Stimulated activated CD4-positive, alpha-beta T cell treated with anti-CD3 and anti-CD28 coated beads, Interleukin-4, amount 100 ng/mL, for 1 hour (primary cell): ENCODE measurements around the gene SH2D6.
"Not testable (repeated sequence)": the region's sequence is repeated elsewhere in the genome, so short reads cannot be mapped to it uniquely, and the experiment has no call there.

Experiments used
- DNase-seq: peaks from one replicate; pipeline ENCODE4 v3.0.0-alpha.2; 2020

Gene SH2D6

DNA sequence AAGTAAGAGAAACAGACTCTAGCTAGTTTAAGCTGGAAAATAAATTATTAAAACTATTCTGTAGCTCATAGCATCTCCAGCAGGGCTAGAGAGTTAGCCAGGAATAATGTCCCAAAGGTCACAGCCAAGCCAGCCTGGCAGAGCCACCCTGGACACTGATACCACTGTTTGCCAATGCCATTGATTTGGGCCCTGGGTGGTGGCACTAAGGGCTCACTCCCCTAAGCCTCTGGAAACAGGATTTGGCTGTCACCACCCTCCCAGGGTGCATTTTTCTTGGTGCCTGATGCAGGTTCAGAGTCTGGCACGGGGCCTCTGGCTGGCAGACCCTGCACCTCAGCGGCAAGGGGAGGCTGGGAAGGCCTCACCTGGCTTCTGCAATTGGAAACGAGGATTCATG lies 7.1 kb downstream of the SH2D6 start:
- no peak for DNase-seq

DNA sequence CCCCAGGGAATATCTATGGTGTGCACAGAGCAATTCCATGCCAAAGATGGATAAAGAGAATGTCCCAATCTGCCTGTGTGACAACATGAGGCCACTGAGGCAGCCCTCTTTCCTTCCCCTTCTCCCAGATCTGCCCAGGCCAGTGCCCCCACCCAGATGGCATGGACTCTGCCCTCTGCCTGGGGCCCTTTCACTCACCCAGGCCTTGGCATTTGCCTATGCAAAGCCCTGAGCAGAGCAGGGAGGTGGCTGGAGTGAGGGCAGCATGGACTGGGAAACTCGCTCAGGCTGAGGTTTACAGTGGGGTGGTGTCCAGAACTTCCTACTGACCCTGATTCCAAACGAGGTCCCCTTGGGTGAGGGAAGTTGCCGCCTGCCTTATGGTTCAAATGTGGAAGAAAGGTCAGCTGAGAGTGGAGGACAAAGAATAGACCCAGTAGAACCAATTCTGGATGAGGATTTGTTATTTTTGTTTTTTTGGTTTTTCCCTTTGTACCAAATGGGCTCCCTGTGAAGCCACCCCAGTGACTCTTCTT lies 8.9 kb downstream of the SH2D6 start:
- DNase-seq = no peak

DNA sequence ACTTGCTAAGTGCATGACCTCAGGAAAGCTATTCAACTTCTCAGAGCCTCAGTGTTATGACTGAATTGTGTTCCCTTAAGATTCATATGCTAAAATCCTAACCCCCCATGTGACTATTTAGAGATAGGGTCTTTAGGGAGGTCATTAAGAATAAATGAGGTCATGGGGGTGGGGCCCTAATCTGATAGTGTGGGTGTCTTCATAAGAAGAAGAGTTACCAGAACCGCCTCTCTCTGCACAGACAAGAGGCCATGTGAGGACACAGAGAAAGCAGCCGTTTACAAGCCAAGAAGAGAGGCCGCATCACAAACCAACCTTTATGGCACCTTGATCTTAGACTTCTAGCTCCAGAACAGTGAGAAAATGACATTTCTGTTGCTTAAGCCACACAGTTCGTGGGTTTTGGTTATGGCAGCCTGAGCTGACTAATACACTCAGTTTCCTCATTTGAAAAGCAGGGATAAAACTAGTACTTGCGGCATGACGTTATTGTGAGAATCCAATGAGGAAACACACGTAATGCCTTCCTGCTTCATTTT lies 9.9 kb downstream of the SH2D6 start:
- DNase-seq = no peak

DNA sequence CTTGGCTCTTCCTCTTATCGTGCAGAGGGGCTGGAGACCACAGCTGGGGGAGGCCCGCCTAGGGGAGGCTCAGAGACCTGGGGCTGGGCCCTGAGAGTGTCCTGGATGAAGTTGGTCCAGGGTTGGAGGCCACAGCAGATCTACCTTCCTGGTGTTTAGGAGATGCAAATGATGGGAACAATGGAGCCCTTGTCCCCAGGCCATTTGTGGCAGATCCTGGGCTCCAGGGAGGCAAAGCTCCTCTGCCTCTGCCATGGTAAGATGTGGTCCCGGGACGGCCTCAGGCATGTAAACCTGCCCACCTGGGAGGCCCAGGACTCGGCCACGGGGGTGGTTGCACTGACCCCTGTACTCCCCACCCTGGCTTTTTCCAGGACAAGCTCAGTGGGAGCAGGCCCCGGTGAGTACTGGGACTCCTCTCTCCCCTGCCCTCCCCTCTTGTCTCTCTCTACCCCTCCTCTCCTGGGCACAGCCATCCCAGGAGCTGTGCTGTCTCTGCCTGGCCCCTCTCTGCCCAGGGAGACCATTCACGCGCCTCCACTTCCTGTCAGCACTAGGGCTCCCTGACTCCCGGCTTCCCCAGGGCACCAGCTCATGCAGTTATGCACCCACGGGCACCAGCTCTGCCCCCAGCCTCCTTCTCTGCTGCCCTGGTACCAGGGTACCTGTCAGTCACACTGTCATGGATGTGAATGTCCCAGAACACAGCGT lies 10.9 kb downstream of the SH2D6 start:
- no peak for DNase-seq

DNA sequence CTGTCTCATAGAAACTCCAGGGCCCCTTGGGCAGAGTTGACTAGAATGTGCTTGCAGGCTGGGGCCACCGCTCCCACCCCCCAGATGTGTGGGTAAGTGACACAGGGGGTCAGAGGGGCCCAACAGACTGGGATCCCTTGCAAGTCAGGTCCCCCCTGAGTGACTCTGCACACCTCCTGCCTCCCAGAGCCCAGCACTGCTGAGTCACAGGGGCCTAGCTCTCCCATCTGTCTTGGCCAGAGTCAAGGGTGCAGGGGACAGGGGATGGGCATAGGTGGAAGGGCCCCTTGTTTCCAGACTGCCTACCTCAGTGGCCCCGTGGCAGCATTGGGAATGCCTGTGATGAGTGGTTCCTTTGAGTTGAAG lies 11.4 kb downstream of the SH2D6 start:
- DNase-seq = no peak

DNA sequence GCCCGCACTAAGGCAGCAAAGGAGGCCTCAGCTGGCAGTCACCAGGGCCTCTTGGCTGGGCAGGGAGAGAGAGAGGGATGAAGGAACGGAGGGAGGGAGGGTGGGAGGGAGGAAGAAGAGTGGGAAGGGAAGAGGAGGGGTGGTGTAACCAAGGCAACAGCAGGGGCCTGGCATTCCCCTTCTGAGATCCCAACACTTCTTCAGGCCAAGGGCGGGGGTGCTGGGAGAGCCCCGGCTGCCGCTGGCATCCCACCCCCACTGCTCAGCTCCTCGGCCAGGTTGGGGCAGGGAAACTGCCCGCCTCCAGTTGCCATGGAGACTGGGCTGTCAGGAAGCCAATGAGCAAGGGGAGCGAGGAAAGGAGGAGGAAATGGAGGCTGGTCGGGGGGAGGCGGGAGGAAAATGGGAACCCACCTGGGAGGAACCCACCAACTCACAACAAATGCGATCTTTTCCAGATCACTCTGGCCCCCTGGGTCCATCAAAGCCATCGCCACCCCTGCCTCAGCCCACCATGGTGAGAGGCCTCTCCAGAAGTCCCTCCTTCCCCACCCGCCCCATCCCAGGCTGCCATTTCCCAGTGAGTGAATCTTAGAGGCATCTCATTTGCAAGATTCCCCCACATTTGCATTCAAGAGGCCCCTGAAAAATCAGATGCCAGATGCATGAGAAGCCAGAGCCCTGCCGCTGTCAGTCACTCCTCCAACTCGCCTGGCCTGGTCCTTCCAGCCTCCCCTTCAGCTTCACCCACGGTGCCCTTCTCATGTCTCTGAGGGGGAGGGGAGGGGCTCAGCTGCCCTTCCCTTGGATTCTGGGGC lies 12.4 kb downstream of the SH2D6 start:
- no peak for DNase-seq

DNA sequence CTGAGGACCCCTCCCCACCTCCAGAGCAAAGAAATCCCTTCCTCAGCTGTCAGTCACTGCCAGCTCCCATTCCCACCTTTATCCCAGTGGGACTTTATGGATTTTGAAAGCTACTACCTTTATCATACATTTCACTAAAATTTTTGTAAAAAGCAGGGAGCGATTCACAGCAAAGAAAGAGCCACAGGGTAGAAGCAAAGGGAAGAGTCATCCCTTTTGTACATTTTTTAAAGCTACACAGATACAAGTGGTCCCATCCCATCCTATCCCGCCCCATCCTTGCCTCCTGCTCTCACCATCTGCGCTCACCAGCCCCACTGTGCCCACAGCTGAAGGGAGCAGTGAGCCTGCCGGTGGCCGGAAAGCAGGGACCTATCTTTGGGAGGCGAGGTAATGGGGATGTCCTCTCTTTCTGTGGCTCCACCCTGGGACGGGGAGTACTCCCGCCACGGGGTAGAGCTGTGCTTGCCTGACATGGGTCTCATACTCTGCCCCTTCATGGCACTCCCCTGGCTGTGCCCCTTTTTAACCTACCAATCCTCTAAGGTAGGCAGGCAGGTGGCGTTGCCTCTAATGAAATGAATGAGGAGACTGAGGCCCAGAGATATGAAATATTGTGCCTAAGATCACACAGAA lies 13.2 kb downstream of the SH2D6 start:
- no peak for DNase-seq

DNA sequence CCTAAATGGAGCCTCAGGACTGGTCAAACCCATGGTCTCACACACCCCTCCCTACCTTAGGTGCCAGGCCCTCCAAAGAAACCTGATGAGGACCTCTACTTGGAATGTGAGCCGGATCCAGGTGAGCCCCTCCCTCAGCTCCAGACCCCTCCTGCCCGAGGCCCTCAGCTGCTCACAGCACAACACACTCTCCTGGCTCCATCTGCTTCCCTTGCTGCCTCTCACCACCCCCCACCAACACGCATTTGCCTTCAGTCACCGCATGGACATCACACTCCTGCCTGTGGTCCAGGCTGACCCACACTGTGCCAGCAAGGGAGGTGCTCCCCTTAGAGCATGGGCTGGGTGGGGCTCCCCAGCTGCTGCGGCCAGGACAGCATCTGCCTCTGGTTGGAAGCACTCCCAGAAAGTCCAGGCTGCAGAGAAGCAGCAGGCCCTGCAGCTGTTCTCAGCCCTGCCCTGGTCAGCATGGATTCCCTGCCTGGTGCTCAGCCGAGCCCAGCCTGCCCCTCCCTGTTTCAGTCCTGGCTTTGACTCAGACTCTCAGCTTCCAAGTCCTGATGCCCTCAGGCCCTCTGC lies 15.1 kb downstream of the SH2D6 start:
- DNase-seq = no peak

DNA sequence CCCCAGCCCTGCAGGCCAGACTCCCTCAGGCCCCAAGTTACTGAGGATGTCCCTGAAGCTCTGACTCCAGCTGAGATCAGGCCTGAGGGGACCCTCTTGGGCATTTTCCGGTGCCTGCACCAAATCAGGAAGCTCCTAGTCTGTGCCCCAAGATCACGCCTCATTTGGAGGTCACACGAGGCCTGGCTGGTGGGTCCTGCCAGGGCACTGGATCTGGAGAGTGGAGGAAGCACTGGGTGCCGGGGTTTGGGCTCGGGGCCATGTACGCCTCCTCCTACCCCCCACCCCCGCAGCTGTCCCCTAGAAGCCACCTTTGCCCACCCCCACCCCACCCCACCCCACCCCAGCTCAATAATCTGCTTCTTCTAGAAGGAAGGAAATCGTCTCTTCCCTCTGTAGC lies 16.2 kb downstream of the SH2D6 start:
- no peak for DNase-seq

DNA sequence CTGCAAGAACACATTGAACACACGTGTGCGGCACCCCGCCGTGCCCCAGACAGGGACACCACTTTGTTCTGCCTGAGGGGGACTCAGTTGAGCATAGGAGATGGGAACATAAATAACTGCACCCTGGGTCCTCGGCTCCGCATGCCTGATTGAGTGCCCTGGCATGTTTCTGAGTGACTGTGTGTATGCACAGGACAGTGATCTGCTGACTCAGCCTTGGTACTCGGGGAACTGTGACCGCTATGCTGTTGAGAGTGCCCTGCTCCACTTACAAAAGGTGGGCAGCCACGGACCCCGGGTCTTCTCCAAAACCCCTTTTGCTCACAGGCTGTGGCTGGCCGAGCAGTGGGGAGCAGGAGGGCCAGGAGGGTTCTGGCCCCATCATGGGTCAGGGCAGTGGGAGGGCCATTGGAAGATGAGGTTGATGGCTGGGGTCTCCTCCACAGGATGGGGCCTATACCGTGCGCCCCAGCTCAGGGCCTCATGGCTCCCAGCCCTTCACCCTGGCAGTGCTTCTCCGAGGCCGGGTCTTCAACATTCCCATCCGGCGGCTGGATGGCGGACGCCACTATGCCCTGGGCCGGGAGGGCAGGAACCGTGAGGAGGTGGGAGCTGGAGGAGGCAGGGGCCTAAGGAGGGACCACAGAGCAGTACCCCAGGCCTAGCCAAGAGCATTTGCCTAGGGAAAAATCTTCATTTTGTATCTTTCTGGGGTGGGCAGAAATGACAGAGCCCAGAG lies 16.9 kb downstream of the SH2D6 start:
- DNase-seq = no peak

DNA sequence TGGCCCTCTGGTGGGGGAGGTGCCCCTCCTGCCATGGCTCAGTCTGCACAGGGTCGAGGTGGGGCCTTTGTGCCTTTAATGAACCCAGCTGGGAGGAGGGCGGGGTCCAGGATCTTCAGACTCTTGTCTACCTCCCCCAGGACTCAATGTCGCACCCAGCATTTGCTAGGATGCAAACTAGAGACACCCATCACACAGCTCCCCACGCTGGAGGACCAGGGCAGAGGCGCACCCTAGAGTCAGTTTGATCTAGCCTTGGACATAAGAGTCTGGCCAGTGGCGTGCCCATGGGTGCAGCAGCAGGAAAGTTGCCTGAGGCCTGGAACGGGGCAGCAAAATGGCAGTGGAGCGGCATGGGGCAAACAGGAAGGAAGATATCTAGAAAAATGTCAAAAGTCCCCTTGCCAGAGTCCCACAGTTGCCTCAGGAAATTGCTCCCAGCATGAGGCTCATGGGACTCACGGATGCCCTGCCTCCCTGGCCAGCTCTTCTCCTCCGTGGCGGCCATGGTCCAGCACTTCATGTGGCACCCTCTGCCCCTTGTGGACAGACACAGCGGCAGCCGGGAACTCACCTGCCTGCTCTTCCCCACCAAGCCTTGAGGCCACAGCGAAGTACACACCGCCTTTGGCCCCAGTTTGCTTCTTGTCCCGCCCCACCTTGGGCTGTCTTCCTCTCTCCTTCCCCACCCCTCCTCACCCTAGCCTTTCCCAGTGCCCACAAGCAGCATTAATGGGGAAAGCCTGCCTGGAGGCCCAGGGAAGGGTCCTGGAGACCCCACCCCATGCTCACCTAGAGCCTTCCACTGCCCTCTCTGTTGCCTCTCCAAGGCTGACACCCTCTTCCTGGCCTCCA lies 17.7 kb downstream of the SH2D6 start:
- DNase-seq = no peak

DNA sequence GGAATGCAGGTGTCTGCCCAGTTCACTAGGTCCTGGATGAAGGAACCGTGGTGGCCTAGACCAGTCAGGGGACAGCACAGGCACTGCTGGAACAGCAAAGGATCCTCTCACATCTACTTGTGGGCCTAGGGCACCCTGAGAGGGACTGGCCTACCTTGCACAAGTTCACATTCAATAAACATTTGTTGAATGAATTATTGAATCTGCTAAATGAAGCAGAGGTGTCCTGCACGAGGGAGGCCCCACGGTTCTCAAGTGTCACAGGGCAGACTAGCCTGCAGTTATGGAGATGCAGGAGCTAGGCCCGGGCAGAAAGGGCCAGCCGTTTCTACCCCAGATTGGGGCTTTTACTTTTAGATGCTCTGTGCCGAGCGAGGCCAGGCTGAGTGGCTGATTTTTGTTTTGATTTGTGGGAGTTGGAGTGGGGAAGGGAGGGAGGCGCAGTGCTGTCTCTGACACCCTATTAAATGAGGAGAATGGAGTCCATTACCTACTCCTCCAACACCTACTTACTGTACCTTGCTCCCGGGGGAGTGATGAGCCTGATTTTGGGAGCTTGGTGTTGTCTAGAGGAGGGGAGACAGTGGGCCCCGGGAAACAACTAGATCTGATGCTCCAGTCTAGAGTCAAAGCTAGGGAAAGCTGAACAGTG lies 18.4 kb downstream of the SH2D6 start:
- no peak for DNase-seq

DNA sequence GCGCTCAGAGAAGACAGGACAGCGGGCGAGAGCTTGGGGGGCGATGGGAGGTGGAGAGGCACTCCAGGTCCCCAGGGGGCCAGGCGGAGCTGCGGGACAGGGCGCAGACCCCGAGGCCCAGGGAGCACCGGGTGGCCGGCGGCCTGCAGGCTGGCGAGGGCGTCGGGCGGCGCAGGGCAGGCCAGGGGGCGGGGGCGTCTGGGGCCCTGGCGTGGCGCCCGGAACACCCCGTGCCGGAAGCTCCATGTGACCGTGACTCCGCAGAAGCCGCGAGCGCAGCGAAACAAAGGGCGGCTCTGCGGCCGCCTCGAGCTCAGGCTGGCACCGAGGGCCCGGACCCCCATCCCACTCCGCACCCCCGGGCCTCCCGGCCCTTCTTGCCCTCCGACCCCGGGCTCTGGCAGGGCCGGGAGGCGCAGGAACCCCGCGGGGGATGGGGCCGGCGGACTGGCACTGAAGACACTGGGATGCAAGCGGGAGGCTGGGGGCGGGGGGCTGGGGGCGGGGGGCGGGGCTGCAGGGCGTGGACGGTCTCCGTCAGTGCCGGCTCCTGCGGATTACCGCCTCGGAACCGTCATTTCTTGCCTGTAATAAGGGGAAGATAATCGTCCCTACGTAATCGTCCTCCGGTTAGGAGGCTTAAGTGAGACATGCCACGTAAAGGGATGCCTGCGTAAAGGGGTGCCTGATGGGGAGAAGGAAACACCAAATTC lies 19.1 kb downstream of the SH2D6 start:
- DNase-seq = peak; percentile 73

DNA sequence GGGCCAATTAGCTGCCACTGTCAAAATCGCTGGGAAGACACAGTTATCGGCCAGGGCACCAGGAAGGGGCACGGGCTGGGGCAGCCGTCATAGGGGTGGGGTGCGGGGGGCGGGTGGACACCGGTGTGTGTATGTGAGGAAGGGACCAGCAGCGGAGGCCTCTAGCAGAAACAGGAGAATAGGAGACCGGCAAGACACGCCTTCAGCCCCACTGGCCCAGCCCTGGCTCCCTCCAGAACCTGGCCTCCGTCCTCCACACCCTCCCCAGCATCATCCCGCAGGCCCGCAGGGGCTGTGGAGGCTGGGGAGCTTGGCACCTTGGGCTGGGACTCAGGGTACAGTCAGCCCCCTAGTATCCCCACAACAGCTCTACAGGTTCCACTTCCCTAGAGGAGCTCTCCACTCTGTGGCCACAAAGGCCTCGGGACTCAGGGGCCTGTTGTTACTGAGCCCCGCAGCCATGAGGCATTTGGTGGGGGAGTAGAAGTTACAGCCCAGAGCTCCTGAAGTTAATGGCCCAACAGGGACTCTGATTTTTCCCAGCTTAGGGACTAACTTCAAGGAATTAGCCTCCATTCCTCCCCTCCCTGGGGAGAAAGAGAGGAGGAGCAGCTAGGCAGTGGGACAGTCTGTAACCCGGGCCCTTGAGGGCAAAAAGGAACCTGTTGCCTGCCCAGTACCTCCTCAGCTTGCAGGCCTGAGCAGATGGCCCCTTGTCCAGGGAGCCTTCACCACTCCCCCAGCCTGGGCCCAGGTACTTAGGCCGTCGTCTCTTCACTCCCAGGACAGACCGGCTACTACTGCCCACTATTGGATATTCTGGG lies 19.9 kb downstream of the SH2D6 start:
- DNase-seq = no peak

DNA sequence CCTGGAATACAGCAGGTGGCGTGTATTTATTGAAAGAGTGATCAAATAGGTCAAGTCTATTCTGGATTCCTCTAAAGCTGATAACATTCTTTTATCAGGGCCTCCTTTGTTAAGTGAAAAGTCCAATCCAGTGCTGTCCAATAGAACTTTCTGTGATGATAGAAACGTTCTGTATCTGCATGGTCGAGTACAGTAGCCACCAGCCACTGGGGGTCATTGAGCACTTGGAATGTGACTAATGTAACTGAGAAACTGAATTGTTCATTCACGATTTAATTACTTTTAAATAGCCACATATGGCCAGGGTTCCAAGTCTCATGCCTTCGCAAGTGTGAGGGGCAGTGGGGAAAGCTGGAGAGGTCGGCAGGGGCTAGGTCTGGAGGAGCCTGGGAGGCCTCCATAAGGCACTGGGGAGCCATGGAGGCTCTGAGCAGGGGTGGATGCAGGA lies 20.5 kb downstream of the SH2D6 start:
- DNase-seq = no peak

DNA sequence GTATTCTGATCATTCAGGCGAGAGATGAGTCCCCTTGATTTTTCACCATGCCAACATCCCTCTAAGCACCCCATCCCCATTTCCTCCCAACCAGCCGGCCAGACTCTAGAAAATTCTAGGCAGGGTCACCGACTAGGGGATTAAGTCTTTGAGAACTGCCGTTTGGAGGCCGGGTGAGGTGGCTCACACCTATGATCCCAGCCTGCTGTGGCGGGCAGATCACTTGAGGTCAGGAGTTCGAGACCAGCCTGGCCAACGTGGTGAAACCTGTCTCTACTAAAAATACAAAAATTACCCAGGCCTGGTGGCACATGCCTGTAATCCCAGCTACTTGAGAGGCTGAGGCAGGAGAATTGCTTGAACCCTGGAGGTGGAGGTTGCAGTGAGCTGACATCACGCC lies 21.1 kb downstream of the SH2D6 start:
- DNase-seq = not testable (repeated sequence)

DNA sequence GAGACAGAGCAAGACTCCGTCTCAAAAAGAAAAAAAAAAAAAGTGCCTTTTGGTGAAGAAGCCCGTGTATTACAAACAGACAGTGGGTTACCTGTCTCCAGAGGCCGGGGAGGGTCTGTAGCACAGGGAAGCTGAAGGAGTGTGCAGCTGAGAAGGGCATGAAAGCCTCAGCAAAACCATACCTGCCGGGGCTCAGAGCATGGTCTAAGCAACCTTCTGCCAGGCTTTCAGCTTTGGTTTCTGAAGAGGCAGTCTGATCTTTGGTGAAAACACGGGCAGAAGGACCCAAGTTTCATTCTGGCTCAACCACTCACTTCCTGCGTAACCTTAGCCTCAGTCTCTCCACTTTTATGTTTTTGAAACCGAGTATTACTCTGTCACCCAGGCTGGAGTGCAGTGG lies 21.5 kb downstream of the SH2D6 start:
- no peak for DNase-seq

DNA sequence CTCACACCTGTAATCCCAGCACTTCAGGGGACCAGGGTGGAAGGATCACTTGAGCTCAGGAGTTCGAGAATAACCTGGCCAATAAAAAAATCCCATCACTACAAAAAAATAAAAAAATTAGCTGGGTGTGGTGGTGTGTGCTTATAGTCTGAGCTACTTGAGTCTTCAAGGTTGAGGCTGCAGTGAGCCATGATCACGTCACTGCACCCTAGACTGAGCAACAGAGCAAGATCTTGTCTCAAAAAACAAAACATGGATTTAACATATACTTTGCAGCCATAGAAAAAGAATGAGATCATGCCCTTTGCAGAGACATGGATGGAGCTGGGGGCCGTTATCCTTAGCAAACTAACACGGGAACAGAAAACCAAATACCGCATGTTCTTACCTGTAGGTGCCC lies 22.2 kb downstream of the SH2D6 start:
- no peak for DNase-seq

DNA sequence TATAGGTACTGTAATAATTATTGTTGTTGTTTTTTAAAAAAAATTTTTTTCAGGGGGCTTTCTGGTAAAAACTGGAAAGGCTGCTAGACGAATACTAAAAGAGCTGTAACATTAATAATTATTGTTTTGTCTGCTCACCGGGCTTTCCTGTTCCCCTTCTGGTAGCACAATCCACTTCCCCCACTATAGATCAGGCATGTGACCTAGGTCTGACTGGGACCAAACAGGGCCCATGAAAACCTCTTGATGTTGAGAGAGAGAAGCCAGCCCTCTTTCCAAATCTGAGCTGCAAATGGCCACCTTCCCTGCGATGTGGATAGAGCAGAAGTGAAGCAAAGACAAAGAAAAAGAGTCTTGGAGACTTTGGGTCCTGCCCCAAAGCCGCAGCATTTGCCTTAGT lies 23.4 kb downstream of the SH2D6 start:
- DNase-seq = no peak
